Liver (tissue), 9 donors: ENCODE results near the gene ROPN1. TPM values are rescaled to one million over a fixed set of nuclear protein-coding genes. Genes with fewer than 3 reads are reported as not detected.
"Not testable (repeated sequence)": the region's sequence is repeated elsewhere in the genome, so short reads cannot be mapped to it uniquely, and the experiment has no call there.

Experiments
- DNase-seq: peaks from one replicate; pipeline ENCODE4 v3.0.0-alpha.2; 2017; ENCODE audit warnings: low spot score
- H3K27ac ChIP-seq, 2 donors: one replicate each; pipeline ENCODE4 v1.7.0; 2013; ENCODE audit warnings: inconsistent platforms in 2 of 2, low read length in 2 of 2, control low read depth in 1 of 2, low read depth in 1 of 2, mild to moderate bottlenecking in 1 of 2
- H3K27me3 ChIP-seq, 4 donors: one replicate each; pipeline versions ENCODE4 v1.6.1 to v1.7.0; 2013; ENCODE audit warnings: low read length in 3 of 4, inconsistent platforms in 1 of 4, mild to moderate bottlenecking in 1 of 4, moderate library complexity in 1 of 4; ENCODE audit not compliant: control insufficient read depth in 4 of 4, insufficient read depth in 4 of 4
- H3K36me3 ChIP-seq, 4 donors: one replicate each; pipeline versions ENCODE4 v1.6.1 to v1.7.0; 2013; ENCODE audit warnings: low read length in 3 of 4, mild to moderate bottlenecking in 3 of 4, low read depth in 1 of 4, moderate library complexity in 1 of 4; ENCODE audit not compliant: control insufficient read depth in 4 of 4, insufficient read depth in 3 of 4
- H3K4me1 ChIP-seq, 4 donors: one replicate each; pipeline versions ENCODE4 v1.6.1 to v1.7.0; 2013; ENCODE audit warnings: low read length in 3 of 4, mild to moderate bottlenecking in 3 of 4, moderate library complexity in 1 of 4; ENCODE audit not compliant: control insufficient read depth in 4 of 4, insufficient read depth in 4 of 4
- H3K4me3 ChIP-seq, 3 donors: one replicate each; pipeline versions ENCODE4 v1.6.1 to v1.7.0; 2013; ENCODE audit warnings: low read length in 3 of 3, control low read depth in 1 of 3, low read depth in 1 of 3, mild to moderate bottlenecking in 1 of 3
- H3K9ac ChIP-seq, 2 donors: one replicate each; pipeline ENCODE4 v1.7.0; 2013; ENCODE audit warnings: low read length in 2 of 2, mild to moderate bottlenecking in 2 of 2, moderate library complexity in 2 of 2, control low read depth in 1 of 2, low read depth in 1 of 2
- H3K9me3 ChIP-seq, 4 donors: one replicate each; pipeline versions ENCODE4 v1.6.1 to v1.7.0; 2013; ENCODE audit warnings: low read length in 3 of 4; ENCODE audit not compliant: control insufficient read depth in 4 of 4
- EGR1 ChIP-seq, 2 donors: IDR thresholded peaks; 2 replicates each; pipeline ENCODE4 v1.6.1; 2016 to 2018; ENCODE audit warnings: antibody characterized with exemption in 2 of 2, low read depth in 2 of 2
- FOXA1 ChIP-seq: IDR thresholded peaks from 2 replicates; pipeline ENCODE4 v1.6.1; 2016; ENCODE audit warnings: antibody characterized with exemption
- FOXA2 ChIP-seq: IDR thresholded peaks from 2 replicates; pipeline ENCODE4 v1.6.1; 2016; ENCODE audit warnings: antibody characterized with exemption
- HNF4A ChIP-seq, 2 donors: conservative IDR thresholded peaks; 2 replicates each; pipeline ENCODE4 v1.6.1; 2016; ENCODE audit warnings: antibody characterized with exemption in 2 of 2, mild to moderate bottlenecking in 2 of 2
- HNF4G ChIP-seq: IDR thresholded peaks from 2 replicates; pipeline ENCODE4 v1.6.1; 2016; ENCODE audit warnings: antibody characterized with exemption
- JUND ChIP-seq, 2 donors: IDR thresholded peaks; 2 replicates each; pipeline ENCODE4 v1.6.1; 2016; ENCODE audit warnings: antibody characterized with exemption in 2 of 2
- NR2F2 ChIP-seq: IDR thresholded peaks from 2 replicates; pipeline ENCODE4 v1.6.1; 2016; ENCODE audit warnings: antibody characterized with exemption
- RAD21 ChIP-seq, 2 donors: IDR thresholded peaks; 2 replicates each; pipeline ENCODE4 v1.6.1; 2016; ENCODE audit warnings: antibody characterized with exemption in 2 of 2, mild to moderate bottlenecking in 2 of 2
- RXRA ChIP-seq, 2 donors: IDR thresholded peaks; 2 replicates each; pipeline ENCODE4 v1.6.1; 2017 to 2018; ENCODE audit warnings: antibody characterized with exemption in 2 of 2, mild to moderate bottlenecking in 1 of 2
- SP1 ChIP-seq: IDR thresholded peaks from 2 replicates; pipeline ENCODE4 v1.6.1; 2018; ENCODE audit warnings: antibody characterized with exemption, mild to moderate bottlenecking
- TAF1 ChIP-seq: conservative IDR thresholded peaks from 2 replicates; pipeline ENCODE4 v1.6.1; 2016; ENCODE audit warnings: antibody characterized with exemption, mild to moderate bottlenecking
- YY1 ChIP-seq: IDR thresholded peaks from 2 replicates; pipeline ENCODE4 v1.6.1; 2016; ENCODE audit warnings: antibody characterized with exemption, mild to moderate bottlenecking
- WGBS: extraction: QIAGEN DNeasy Blood & Tissue Kit; methylation state at CpG from one replicate; pipeline ENCODE4 v1.1.7; 2013; 5-methylcytosine and 5-hydroxymethylcytosine counted together
- polyA plus RNA-seq, 2 donors: library from polyadenylated mRNA; stranded (reverse) in 1 of 2; unstranded in 1 of 2; fragments of 200-250 nt in 1 of 2; fragments of >200 nt in 1 of 2; fragmentation: Nextera tagmentation in 1 of 2; extraction: Ambion mirVana in 1 of 2; gene quantifications; one replicate each; pipeline versions ENCODE4 v1.2.1 to v1.2.3, GENCODE V29; 2013 to 2015
- total RNA-seq, 2 donors: library from RNA; depleted of rRNA; stranded (reverse); fragments of >200 nt; gene quantifications; one replicate each; pipeline ENCODE4 v1.2.3, GENCODE V29; 2014
- TF ChIP-seq, protein P1 (sequence below): IDR thresholded peaks from 2 replicates; pipeline ENCODE4 v1.6.1; 2016; ENCODE audit warnings: antibody characterized with exemption
- TF ChIP-seq, protein P2 (sequence below): IDR thresholded peaks from 2 replicates; pipeline ENCODE4 v1.6.1; 2016; ENCODE audit warnings: antibody characterized with exemption
- TF ChIP-seq, protein P3 (sequence below): IDR thresholded peaks from 2 replicates; pipeline ENCODE4 v1.6.1; 2016; ENCODE audit warnings: antibody characterized with exemption
- TF ChIP-seq, protein P4 (sequence below): IDR thresholded peaks from 2 replicates; pipeline ENCODE4 v1.6.1; 2016; ENCODE audit warnings: antibody characterized with exemption, mild to moderate bottlenecking
- TF ChIP-seq, protein P5 (sequence below): fragments of 150-350 bp; IDR thresholded peaks from 2 replicates; pipeline ENCODE4 v1.5.1; 2017; ENCODE audit warnings: improper control_type of control experiment, low read depth, low read length; ENCODE audit not compliant: missing input control
- donor health status: healthy.
- donor health status: healthy.
- donor health status: healthy.
- donor health status: healthy.
- donor health status: healthy.

Gene ROPN1
- total and polyA plus RNA-seq, 4 donors, result not detected

DNA sequence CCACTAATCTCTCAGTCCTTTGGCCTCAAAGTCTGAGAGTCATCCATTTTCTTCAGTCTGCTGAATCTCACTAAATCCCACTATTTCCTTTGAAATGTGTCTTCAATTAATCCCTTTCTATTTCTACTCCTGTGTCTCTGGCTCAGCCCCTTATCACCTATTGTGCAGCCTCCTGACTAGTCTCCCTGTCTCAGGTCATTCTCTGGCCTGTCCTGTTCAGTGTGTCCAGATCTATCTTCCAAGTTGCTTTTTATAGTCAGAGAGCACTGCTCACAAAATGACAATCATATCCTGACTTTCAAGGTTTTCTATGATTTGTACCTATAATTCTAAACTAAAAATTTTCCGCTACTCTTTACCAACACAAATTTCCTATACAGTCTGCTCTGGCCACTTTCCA is 7.6 kb downstream of the ROPN1 start:
- Histone ChIP-seq H3K27me3 (no peaks in the 10 kb centered on the region), H3K4me3 (no peak overlapping the region), H3K27ac (no peak overlapping the region), H3K9me3 (no peaks in the 10 kb centered on the region), H3K4me1 (peaks cover 0 to 4% (median 4%) of the 10 kb centered on the region in 4 donors), H3K9ac (no peak overlapping the region), H3K36me3 (no peaks in the 10 kb centered on the region)
- no peak for DNase-seq
- TF ChIP-seq, protein P1, sequence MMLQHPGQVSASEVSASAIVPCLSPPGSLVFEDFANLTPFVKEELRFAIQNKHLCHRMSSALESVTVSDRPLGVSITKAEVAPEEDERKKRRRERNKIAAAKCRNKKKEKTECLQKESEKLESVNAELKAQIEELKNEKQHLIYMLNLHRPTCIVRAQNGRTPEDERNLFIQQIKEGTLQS, result no peak
- no peak for TF ChIP-seq TAF1
- TF ChIP-seq JUND (IDR thresholded peaks at IDR 0.05), result no peak
- no peak for TF ChIP-seq YY1
- TF ChIP-seq HNF4G, result no peak
- TF ChIP-seq FOXA1, result no peak
- TF ChIP-seq, protein P2, sequence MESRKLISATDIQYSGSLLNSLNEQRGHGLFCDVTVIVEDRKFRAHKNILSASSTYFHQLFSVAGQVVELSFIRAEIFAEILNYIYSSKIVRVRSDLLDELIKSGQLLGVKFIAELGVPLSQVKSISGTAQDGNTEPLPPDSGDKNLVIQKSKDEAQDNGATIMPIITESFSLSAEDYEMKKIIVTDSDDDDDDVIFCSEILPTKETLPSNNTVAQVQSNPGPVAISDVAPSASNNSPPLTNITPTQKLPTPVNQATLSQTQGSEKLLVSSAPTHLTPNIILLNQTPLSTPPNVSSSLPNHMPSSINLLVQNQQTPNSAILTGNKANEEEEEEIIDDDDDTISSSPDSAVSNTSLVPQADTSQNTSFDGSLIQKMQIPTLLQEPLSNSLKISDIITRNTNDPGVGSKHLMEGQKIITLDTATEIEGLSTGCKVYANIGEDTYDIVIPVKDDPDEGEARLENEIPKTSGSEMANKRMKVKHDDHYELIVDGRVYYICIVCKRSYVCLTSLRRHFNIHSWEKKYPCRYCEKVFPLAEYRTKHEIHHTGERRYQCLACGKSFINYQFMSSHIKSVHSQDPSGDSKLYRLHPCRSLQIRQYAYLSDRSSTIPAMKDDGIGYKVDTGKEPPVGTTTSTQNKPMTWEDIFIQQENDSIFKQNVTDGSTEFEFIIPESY, result no peak
- no peak for TF ChIP-seq FOXA2
- no peak for TF ChIP-seq RAD21 (IDR thresholded peaks at IDR 0.05)
- TF ChIP-seq, protein P3, sequence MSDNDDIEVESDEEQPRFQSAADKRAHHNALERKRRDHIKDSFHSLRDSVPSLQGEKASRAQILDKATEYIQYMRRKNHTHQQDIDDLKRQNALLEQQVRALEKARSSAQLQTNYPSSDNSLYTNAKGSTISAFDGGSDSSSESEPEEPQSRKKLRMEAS, result no peak
- TF ChIP-seq, protein P4, sequence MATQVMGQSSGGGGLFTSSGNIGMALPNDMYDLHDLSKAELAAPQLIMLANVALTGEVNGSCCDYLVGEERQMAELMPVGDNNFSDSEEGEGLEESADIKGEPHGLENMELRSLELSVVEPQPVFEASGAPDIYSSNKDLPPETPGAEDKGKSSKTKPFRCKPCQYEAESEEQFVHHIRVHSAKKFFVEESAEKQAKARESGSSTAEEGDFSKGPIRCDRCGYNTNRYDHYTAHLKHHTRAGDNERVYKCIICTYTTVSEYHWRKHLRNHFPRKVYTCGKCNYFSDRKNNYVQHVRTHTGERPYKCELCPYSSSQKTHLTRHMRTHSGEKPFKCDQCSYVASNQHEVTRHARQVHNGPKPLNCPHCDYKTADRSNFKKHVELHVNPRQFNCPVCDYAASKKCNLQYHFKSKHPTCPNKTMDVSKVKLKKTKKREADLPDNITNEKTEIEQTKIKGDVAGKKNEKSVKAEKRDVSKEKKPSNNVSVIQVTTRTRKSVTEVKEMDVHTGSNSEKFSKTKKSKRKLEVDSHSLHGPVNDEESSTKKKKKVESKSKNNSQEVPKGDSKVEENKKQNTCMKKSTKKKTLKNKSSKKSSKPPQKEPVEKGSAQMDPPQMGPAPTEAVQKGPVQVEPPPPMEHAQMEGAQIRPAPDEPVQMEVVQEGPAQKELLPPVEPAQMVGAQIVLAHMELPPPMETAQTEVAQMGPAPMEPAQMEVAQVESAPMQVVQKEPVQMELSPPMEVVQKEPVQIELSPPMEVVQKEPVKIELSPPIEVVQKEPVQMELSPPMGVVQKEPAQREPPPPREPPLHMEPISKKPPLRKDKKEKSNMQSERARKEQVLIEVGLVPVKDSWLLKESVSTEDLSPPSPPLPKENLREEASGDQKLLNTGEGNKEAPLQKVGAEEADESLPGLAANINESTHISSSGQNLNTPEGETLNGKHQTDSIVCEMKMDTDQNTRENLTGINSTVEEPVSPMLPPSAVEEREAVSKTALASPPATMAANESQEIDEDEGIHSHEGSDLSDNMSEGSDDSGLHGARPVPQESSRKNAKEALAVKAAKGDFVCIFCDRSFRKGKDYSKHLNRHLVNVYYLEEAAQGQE, result no peak
- TF ChIP-seq SP1, result no peak
- no peak for TF ChIP-seq RXRA (IDR thresholded peaks at IDR 0.05)
- TF ChIP-seq, protein P5, sequence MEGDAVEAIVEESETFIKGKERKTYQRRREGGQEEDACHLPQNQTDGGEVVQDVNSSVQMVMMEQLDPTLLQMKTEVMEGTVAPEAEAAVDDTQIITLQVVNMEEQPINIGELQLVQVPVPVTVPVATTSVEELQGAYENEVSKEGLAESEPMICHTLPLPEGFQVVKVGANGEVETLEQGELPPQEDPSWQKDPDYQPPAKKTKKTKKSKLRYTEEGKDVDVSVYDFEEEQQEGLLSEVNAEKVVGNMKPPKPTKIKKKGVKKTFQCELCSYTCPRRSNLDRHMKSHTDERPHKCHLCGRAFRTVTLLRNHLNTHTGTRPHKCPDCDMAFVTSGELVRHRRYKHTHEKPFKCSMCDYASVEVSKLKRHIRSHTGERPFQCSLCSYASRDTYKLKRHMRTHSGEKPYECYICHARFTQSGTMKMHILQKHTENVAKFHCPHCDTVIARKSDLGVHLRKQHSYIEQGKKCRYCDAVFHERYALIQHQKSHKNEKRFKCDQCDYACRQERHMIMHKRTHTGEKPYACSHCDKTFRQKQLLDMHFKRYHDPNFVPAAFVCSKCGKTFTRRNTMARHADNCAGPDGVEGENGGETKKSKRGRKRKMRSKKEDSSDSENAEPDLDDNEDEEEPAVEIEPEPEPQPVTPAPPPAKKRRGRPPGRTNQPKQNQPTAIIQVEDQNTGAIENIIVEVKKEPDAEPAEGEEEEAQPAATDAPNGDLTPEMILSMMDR, result no peak
- no peak for TF ChIP-seq HNF4A (conservative IDR thresholded peaks at IDR 0.05)
- TF ChIP-seq EGR1 (IDR thresholded peaks at IDR 0.05; ENCODE audit: low read depth in 2 of 2), result no peak
- TF ChIP-seq NR2F2, result no peak
- WGBS, result 94% methylated on average over 1 of the region's 1 CpG

DNA sequence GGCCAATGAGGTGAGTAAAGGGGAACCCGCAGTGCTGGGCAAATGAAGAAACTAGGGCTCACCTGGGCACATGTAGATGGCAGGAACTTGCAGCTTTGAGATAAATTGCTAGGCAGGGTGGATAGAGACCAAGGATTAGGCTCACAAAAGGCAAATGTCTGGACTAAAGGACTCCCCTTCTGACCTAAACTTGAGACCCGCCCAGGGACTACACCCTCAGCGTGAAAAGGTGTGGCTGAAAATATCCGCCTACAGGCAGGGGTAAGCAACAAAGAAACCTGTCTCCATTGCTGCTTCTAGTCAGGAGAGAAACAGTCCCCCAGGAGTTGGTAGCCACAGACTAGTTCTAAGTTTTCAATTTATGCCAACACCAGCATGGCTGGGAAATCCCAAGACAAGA is 10.6 kb downstream of the ROPN1 start:
- H3K9me3 ChIP-seq, DNase-seq, H3K4me3 ChIP-seq, H3K27me3 ChIP-seq, H3K27ac ChIP-seq, H3K4me1 ChIP-seq, H3K9ac ChIP-seq, H3K36me3 ChIP-seq: not testable (repeated sequence)
- WGBS, result 88% methylated on average over 4 of the region's 4 CpGs
